ENCODE results near the gene GABRG2. TPM values are rescaled to one million over a fixed set of nuclear protein-coding genes. Genes with fewer than 3 reads are reported as not detected.

Gene GABRG2
- total RNA-seq, 1 donor from 2014 or later = 0.74 TPM

DNA sequence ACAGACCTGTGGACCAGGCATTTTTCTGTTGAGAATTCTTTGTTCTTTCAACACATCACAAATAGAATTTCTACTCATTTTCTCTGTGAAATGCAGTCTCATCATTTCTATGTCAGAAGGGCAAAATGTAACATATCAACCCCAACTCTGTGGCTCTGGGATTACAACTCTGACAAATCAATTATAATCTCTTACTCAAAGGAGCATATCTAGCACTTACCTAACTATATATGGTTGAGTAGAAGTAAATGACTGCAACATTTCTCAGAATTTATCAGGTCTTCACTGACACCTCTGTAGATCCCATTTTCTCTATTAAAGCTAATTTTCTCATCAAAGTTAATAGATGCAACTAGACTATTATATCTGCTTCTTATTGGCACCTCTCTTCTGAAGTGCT is 64.8 kb downstream of the GABRG2 start:
- Histone ChIP-seq H3K4me3 (no peak overlapping the region), H3K4me1 (no peaks in the 10 kb centered on the region), H3K27me3 (no peaks in the 10 kb centered on the region), H3K27ac (no peak overlapping the region), H3K36me3 (no peaks in the 10 kb centered on the region), H3K9me3 (no peaks in the 10 kb centered on the region)
- TF ChIP-seq, protein P1, sequence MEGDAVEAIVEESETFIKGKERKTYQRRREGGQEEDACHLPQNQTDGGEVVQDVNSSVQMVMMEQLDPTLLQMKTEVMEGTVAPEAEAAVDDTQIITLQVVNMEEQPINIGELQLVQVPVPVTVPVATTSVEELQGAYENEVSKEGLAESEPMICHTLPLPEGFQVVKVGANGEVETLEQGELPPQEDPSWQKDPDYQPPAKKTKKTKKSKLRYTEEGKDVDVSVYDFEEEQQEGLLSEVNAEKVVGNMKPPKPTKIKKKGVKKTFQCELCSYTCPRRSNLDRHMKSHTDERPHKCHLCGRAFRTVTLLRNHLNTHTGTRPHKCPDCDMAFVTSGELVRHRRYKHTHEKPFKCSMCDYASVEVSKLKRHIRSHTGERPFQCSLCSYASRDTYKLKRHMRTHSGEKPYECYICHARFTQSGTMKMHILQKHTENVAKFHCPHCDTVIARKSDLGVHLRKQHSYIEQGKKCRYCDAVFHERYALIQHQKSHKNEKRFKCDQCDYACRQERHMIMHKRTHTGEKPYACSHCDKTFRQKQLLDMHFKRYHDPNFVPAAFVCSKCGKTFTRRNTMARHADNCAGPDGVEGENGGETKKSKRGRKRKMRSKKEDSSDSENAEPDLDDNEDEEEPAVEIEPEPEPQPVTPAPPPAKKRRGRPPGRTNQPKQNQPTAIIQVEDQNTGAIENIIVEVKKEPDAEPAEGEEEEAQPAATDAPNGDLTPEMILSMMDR (IDR thresholded peaks at IDR 0.05) = no peak
- TF ChIP-seq POLR2A (IDR thresholded peaks at IDR 0.05) (no peak), POLR2AphosphoS5 (IDR thresholded peaks at IDR 0.05; ENCODE audit: insufficient read depth in 1 of 2, low read depth in 1 of 2) (no peak)
- intact Hi-C loops (cut with DNase I) = no loop called here
- DNase-seq (ENCODE audit: extremely low spot score in 2 of 2) = no peak

GRCh38 chr5:162139190-162139589 is 71.6 kb downstream of the GABRG2 start:
- DNase-seq (ENCODE audit: extremely low spot score in 2 of 2) = no peak
- no peaks in the 10 kb centered on the region for H3K4me1 ChIP-seq
- no peak overlapping the region for H3K27ac ChIP-seq
- H3K36me3 ChIP-seq = no peaks in the 10 kb centered on the region
- intact Hi-C loops (cut with DNase I) = no loop called here
- no peaks in the 10 kb centered on the region for H3K27me3 ChIP-seq
- no peaks in the 10 kb centered on the region for H3K9me3 ChIP-seq
- TF ChIP-seq POLR2AphosphoS5 (IDR thresholded peaks at IDR 0.05; ENCODE audit: insufficient read depth in 1 of 2, low read depth in 1 of 2) (no peak), POLR2A (IDR thresholded peaks at IDR 0.05) (no peak)
- TF ChIP-seq, protein P1 (IDR thresholded peaks at IDR 0.05) = no peak
- no peak overlapping the region for H3K4me3 ChIP-seq

GRCh38 chr5:162154242-162154641 is 86.7 kb downstream of the GABRG2 start:
- Histone ChIP-seq H3K27ac (no peak overlapping the region), H3K4me3 (no peak overlapping the region), H3K36me3 (no peaks in the 10 kb centered on the region), H3K27me3 (no peaks in the 10 kb centered on the region), H3K4me1 (no peaks in the 10 kb centered on the region), H3K9me3 (no peaks in the 10 kb centered on the region)
- TF ChIP-seq, protein P1 (IDR thresholded peaks at IDR 0.05) = no peak
- TF ChIP-seq POLR2AphosphoS5 (IDR thresholded peaks at IDR 0.05; ENCODE audit: insufficient read depth in 1 of 2, low read depth in 1 of 2) (no peak), POLR2A (IDR thresholded peaks at IDR 0.05) (no peak)
- intact Hi-C loops (cut with DNase I) = no loop called here
- no peak for DNase-seq (ENCODE audit: extremely low spot score in 2 of 2)

DNA sequence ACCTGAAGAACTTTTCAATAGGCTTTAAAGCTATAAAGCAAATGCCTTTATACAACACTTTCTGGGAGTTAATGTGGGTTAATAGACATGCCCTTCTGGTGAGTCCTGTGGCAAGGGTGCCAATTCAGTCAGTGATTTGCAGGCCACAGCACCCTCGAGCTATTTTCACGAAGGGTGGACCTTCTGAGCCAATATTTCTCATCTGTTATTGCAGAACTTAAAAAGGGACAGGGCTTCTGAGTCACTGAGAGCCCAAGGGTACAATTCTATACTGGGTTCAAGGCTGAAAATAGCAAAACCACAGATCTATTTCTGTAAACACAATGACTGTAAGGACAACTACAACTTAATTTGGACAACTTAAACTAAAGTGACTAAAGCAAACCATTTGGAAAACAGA is 92.8 kb downstream of the GABRG2 start:
- DNase-seq (ENCODE audit: extremely low spot score in 2 of 2) = no peak
- Histone ChIP-seq H3K27me3 (no peaks in the 10 kb centered on the region), H3K9me3 (no peaks in the 10 kb centered on the region), H3K27ac (no peak overlapping the region), H3K4me1 (no peaks in the 10 kb centered on the region), H3K4me3 (no peak overlapping the region), H3K36me3 (no peaks in the 10 kb centered on the region)
- intact Hi-C loops (cut with DNase I) = no loop called here
- TF ChIP-seq POLR2AphosphoS5 (IDR thresholded peaks at IDR 0.05; ENCODE audit: insufficient read depth in 1 of 2, low read depth in 1 of 2) = no peak
- TF ChIP-seq, protein P1 (IDR thresholded peaks at IDR 0.05) = no peak
- no peak for TF ChIP-seq POLR2A (IDR thresholded peaks at IDR 0.05)

GRCh38 chr5:162163663-162164062 is 96.1 kb downstream of the GABRG2 start:
- TF ChIP-seq POLR2A (IDR thresholded peaks at IDR 0.05) = no peak
- TF ChIP-seq, protein P1 (IDR thresholded peaks at IDR 0.05) = no peak
- no peak for TF ChIP-seq POLR2AphosphoS5 (IDR thresholded peaks at IDR 0.05; ENCODE audit: insufficient read depth in 1 of 2, low read depth in 1 of 2)
- intact Hi-C loops (cut with DNase I) = no loop called here

More at GRCh38 chr5:162163663-162164062, 96.1 kb downstream of the GABRG2 start:
- no peak overlapping the region for H3K27ac ChIP-seq
- H3K27me3 ChIP-seq = no peaks in the 10 kb centered on the region
- H3K4me3 ChIP-seq = no peak overlapping the region
- no peaks in the 10 kb centered on the region for H3K4me1 ChIP-seq
- DNase-seq (ENCODE audit: extremely low spot score in 2 of 2) = no peak
- no peaks in the 10 kb centered on the region for H3K9me3 ChIP-seq
- no peaks in the 10 kb centered on the region for H3K36me3 ChIP-seq
